GM12875 (cell line): ENCODE results near the gene MYLK.

Experiments used
- H3K4me3 ChIP-seq: one replicate; pipeline ENCODE4 v1.5.1; 2011; ENCODE audit warnings: low read depth, low read length, control low read depth
- TF ChIP-seq, protein P1 (sequence below): IDR thresholded peaks from 2 replicates; pipeline ENCODE4 v1.5.1; 2011; ENCODE audit warnings: low read depth, mild to moderate bottlenecking, control low read depth, inconsistent platforms, low read length, moderate library complexity, borderline replicate concordance; ENCODE audit not compliant: insufficient read depth

MYLK gene

GRCh38 chr3:123842711-123843110 is 41.4 kb downstream of the MYLK start:
- no peak overlapping the region for H3K4me3 ChIP-seq
- TF ChIP-seq, protein P1, sequence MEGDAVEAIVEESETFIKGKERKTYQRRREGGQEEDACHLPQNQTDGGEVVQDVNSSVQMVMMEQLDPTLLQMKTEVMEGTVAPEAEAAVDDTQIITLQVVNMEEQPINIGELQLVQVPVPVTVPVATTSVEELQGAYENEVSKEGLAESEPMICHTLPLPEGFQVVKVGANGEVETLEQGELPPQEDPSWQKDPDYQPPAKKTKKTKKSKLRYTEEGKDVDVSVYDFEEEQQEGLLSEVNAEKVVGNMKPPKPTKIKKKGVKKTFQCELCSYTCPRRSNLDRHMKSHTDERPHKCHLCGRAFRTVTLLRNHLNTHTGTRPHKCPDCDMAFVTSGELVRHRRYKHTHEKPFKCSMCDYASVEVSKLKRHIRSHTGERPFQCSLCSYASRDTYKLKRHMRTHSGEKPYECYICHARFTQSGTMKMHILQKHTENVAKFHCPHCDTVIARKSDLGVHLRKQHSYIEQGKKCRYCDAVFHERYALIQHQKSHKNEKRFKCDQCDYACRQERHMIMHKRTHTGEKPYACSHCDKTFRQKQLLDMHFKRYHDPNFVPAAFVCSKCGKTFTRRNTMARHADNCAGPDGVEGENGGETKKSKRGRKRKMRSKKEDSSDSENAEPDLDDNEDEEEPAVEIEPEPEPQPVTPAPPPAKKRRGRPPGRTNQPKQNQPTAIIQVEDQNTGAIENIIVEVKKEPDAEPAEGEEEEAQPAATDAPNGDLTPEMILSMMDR, result no peak

- no peak overlapping the region for H3K4me3 ChIP-seq
- TF ChIP-seq, protein P1, result no peak
Measured at GRCh38 chr3:123841476-123842238, 42.5 kb downstream of the MYLK start.

- no peak overlapping the region for H3K4me3 ChIP-seq
- TF ChIP-seq, protein P1, result no peak
Measured at GRCh38 chr3:123840961-123841360, 43.2 kb downstream of the MYLK start.

GRCh38 chr3:123837858-123838257 is 46.3 kb downstream of the MYLK start:
- H3K4me3 ChIP-seq, result no peak overlapping the region
- TF ChIP-seq, protein P1, result no peak

- H3K4me3 ChIP-seq, result no peak overlapping the region
- TF ChIP-seq, protein P1, result no peak
Measured at GRCh38 chr3:123834631-123835030, 49.5 kb downstream of the MYLK start.

DNA sequence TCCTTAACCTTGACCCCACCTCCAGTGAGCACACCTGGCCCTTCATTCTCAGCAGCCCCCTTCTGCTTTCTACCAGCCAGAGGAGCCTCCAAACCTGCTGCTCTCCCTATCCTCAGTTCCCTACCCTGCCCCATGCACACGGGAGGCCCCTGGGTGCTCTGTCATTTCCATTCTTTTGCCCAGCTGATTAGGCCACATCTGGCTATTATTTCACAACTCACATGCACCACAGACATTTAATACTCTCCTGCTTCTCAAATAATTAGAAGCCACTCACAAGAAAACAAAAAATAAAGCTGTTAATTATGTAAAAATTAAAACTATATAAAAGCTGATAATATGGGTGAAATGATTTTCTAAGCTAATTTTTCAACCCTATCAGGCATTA is 50.7 kb downstream of the MYLK start:
- TF ChIP-seq, protein P1, result no peak
- no peak overlapping the region for H3K4me3 ChIP-seq

DNA sequence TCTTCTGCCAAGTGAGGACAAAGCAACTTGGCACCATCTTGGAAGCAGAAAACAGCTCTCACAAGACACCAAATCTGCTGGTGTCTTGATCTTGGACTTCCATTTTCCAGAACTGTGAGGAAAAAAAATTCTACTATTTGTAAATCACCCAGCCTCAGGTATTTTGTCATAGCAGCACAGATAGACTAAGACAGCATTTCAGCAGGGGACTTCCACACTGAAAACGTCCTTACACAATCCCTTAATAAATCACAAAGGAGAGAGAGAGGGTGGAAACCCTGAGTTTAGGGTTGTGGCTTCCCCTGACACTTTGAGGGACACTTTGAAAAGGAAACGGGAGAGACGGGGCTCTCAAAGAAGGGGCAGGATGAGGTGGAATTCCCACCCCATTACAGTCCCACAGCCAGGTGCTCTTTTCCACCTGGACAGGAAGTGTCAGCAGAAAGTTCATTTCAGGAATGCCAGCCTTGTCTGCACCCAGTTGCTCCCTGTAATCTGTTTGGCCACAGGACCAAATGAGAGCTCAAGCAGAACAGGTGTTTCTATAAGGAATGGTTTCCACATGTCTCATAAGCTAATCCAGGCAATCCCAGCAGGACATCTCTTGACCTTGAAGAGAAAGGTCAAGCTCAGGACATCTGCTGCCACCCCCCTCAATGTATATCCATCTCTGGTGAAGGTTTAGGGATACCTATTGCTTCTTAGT is 51.3 kb downstream of the MYLK start:
- no peak overlapping the region for H3K4me3 ChIP-seq
- TF ChIP-seq, protein P1, result no peak
